Spinal cord (tissue), 10 donors: Measurements from ENCODE around the gene STATH. TPM values are rescaled to one million over a fixed set of nuclear protein-coding genes. Genes with fewer than 3 reads are reported as not detected.
"Not testable (repeated sequence)": the region's sequence is repeated elsewhere in the genome, so short reads cannot be mapped to it uniquely, and the experiment has no call there.

ENCODE experiments used
- DNase-seq, 6 donors: peaks; one replicate each; pipeline versions ENCODE4 v3.0.0 to v3.0.0-alpha.2; 2013 to 2015; ENCODE audit warnings: low spot score in 6 of 6, low read depth in 4 of 6
- H3K27ac ChIP-seq: one replicate; pipeline ENCODE4 v1.5.1; 2013; ENCODE audit warnings: low read depth, low read length, control low read depth
- H3K27me3 ChIP-seq: one replicate; pipeline ENCODE4 v1.6.1; 2013; ENCODE audit warnings: low read length; ENCODE audit not compliant: control insufficient read depth, insufficient read depth
- H3K36me3 ChIP-seq: one replicate; pipeline ENCODE4 v1.6.1; 2013; ENCODE audit warnings: low read length; ENCODE audit not compliant: control insufficient read depth, insufficient read depth
- H3K4me1 ChIP-seq: one replicate; pipeline ENCODE4 v1.6.1; 2013; ENCODE audit warnings: low read length; ENCODE audit not compliant: control insufficient read depth, insufficient read depth
- H3K4me3 ChIP-seq: one replicate; pipeline ENCODE4 v1.5.1; 2013; ENCODE audit warnings: low read depth, low read length, control low read depth
- H3K9me3 ChIP-seq: one replicate; pipeline ENCODE4 v1.6.1; 2013; ENCODE audit warnings: low read length; ENCODE audit not compliant: control insufficient read depth, insufficient read depth
- WGBS: methylation state at CpG from one replicate; pipeline ENCODE4 v1.1.5; 2013; ENCODE audit warnings: missing lambda C conversion rate; ENCODE audit not compliant: insufficient coverage; 5-methylcytosine and 5-hydroxymethylcytosine counted together
- polyA plus RNA-seq, 2 donors: library from polyadenylated mRNA; unstranded; fragments of 120-200 nt; gene quantifications; one replicate each; pipeline ENCODE4 v1.2.1, GENCODE V29; 2013; ENCODE audit not compliant: insufficient read length in 2 of 2
- total RNA-seq, 2 donors: library from RNA; depleted of rRNA in 1 of 2; stranded (reverse); fragments of 120-200 nt in 1 of 2; fragments of >200 nt in 1 of 2; gene quantifications; one replicate each; pipeline versions ENCODE4 v1.2.3 to v1.2.4, GENCODE V29; 2013 to 2014
- donor health status: healthy.

The STATH gene
- total and polyA plus RNA-seq, 4 donors, result not detected

- WGBS, result 100% methylated on average over 1 of the region's 5 CpGs
- Histone ChIP-seq H3K27ac (no peak overlapping the region), H3K9me3 (no peaks in the 10 kb centered on the region)
Observed at GRCh38 chr4:69994782-69995181, 984 bp upstream of the STATH start.

GRCh38 chr4:69999420-69999819 is 3.7 kb downstream of the STATH start:
- no peak for DNase-seq
- Histone ChIP-seq H3K36me3 (no peaks in the 10 kb centered on the region), H3K27ac (no peak overlapping the region), H3K4me3 (no peak overlapping the region), H3K27me3 (no peaks in the 10 kb centered on the region), H3K9me3 (no peaks in the 10 kb centered on the region), H3K4me1 (no peaks in the 10 kb centered on the region)
- WGBS, result no CpG with 5 or more reads among the region's 3 CpGs

More at GRCh38 chr4:69994782-69995181, 984 bp upstream of the STATH start:
- Histone ChIP-seq H3K36me3 (no peaks in the 10 kb centered on the region), H3K27me3 (no peaks in the 10 kb centered on the region), H3K4me1 (no peaks in the 10 kb centered on the region), H3K4me3 (no peak overlapping the region)
- DNase-seq, result no peak

GRCh38 chr4:70000711-70001110 is 4.9 kb downstream of the STATH start:
- no peaks in the 10 kb centered on the region for H3K9me3 ChIP-seq
- H3K27ac ChIP-seq, result no peak overlapping the region
- no peaks in the 10 kb centered on the region for H3K4me1 ChIP-seq
- DNase-seq, result no peak
- no peak overlapping the region for H3K4me3 ChIP-seq
- WGBS, result no CpG with 5 or more reads among the region's 1 CpG
- H3K36me3 ChIP-seq, result no peaks in the 10 kb centered on the region
- H3K27me3 ChIP-seq, result no peaks in the 10 kb centered on the region

- no peaks in the 10 kb centered on the region for H3K4me1 ChIP-seq
Observed at GRCh38 chr4:70002507-70002906, 6.7 kb downstream of the STATH start.

GRCh38 chr4:70008771-70009170 is 13.0 kb downstream of the STATH start:
- no peaks in the 10 kb centered on the region for H3K4me1 ChIP-seq
- DNase-seq, result no peak
- H3K27me3 ChIP-seq, result no peaks in the 10 kb centered on the region
- 60% methylated on average over 1 of the region's 3 CpGs for WGBS
- no peaks in the 10 kb centered on the region for H3K36me3 ChIP-seq
- H3K9me3 ChIP-seq, result no peaks in the 10 kb centered on the region
- H3K4me3 ChIP-seq, result no peak overlapping the region
- H3K27ac ChIP-seq, result no peak overlapping the region

More at GRCh38 chr4:70002507-70002906, 6.7 kb downstream of the STATH start:
- H3K27me3 ChIP-seq, result no peaks in the 10 kb centered on the region
- H3K9me3 ChIP-seq, result no peaks in the 10 kb centered on the region
- no peak overlapping the region for H3K27ac ChIP-seq
- no peak for DNase-seq
- H3K4me3 ChIP-seq, result no peak overlapping the region
- H3K36me3 ChIP-seq, result no peaks in the 10 kb centered on the region

- not testable (repeated sequence) for H3K4me1 ChIP-seq, H3K9me3 ChIP-seq, H3K27ac ChIP-seq
Observed at GRCh38 chr4:70019006-70019405, 23.2 kb downstream of the STATH start.

GRCh38 chr4:70023218-70023617 is 27.5 kb downstream of the STATH start:
- Histone ChIP-seq H3K9me3 (no peaks in the 10 kb centered on the region), H3K36me3 (no peaks in the 10 kb centered on the region), H3K27me3 (no peaks in the 10 kb centered on the region), H3K4me1 (no peaks in the 10 kb centered on the region), H3K4me3 (no peak overlapping the region), H3K27ac (no peak overlapping the region)
- DNase-seq, result no peak
- WGBS, result 100% methylated on average over 1 of the region's 2 CpGs

More at GRCh38 chr4:70019006-70019405, 23.2 kb downstream of the STATH start:
- H3K36me3 ChIP-seq, H3K27me3 ChIP-seq, H3K4me3 ChIP-seq, DNase-seq: not testable (repeated sequence)
- 100% methylated on average over 2 of the region's 10 CpGs for WGBS

- Histone ChIP-seq H3K9me3 (no peaks in the 10 kb centered on the region), H3K4me3 (no peak overlapping the region), H3K4me1 (no peaks in the 10 kb centered on the region), H3K36me3 (no peaks in the 10 kb centered on the region), H3K27me3 (no peaks in the 10 kb centered on the region), H3K27ac (no peak overlapping the region)
- WGBS, result no CpG with 5 or more reads among the region's 5 CpGs
- DNase-seq, result no peak
Observed at GRCh38 chr4:70027011-70027410, 31.2 kb downstream of the STATH start.

- not testable (repeated sequence) for H3K36me3 ChIP-seq, H3K4me3 ChIP-seq, DNase-seq, H3K9me3 ChIP-seq, H3K4me1 ChIP-seq, H3K27me3 ChIP-seq, H3K27ac ChIP-seq
- WGBS, result 100% methylated on average over 2 of the region's 7 CpGs
Observed at GRCh38 chr4:70028159-70028558, 32.4 kb downstream of the STATH start, which contains the start of gene HTN3. Gene HTN3, plus strand, starts transcription at chr4:70028459. Its CDS starts 2,282 bp downstream, at chr4:70030741.

- not testable (repeated sequence) for H3K36me3 ChIP-seq, H3K4me1 ChIP-seq, H3K27me3 ChIP-seq, H3K9me3 ChIP-seq, DNase-seq, H3K27ac ChIP-seq, H3K4me3 ChIP-seq
- 87% methylated on average over 18 of the region's 18 CpGs for WGBS
Observed at GRCh38 chr4:70037559-70037958, 41.8 kb downstream of the STATH start.
